IPS-NIHi7 (cell line): Measurements from ENCODE around the gene DCX.

Experiments used
- DNase-seq: peaks from one replicate; pipeline ENCODE4 v3.0.0; 2012; ENCODE audit warnings: mixed read lengths; ENCODE audit errors: extremely low spot score

Gene DCX

DNA sequence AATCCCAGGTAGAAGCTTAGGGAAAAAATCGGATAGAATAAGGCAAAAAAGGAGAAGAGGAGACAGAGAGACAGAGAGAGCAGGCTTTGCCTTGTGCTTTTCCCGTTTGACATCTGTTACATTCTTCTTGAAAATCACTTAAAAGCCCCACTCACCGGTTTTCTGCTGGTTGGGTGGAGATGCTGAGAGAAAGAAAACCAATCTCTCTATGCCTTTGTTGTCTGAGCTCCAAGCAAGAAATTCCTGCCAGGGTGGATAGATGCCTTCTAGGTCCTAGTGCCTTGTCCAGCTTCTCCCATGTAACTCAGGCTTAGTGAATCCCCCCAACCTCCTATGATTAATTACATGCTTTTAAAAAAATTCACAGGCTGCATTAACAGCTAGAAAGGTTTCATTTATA is at the start of gene DCX:
TSS of gene DCX (minus strand) at position 210 of the 400 bp plus-strand sequence. CDS start 1,794 bp downstream, outside the sequence.
- DNase-seq: peak; percentile 54

- DNase-seq: no peak
Measured at GRCh38 chrX:111460607-111461006, 48.6 kb upstream of the DCX start.

GRCh38 chrX:111447298-111447697 is 35.3 kb upstream of the DCX start:
- DNase-seq: peak; percentile 50

- peak; percentile 42 for DNase-seq
Measured at GRCh38 chrX:111445485-111445884, 33.5 kb upstream of the DCX start.

GRCh38 chrX:111444881-111445280 is 32.9 kb upstream of the DCX start:
- no peak for DNase-seq

- DNase-seq: no peak
Measured at GRCh38 chrX:111443946-111444345, 32.0 kb upstream of the DCX start.

DNA sequence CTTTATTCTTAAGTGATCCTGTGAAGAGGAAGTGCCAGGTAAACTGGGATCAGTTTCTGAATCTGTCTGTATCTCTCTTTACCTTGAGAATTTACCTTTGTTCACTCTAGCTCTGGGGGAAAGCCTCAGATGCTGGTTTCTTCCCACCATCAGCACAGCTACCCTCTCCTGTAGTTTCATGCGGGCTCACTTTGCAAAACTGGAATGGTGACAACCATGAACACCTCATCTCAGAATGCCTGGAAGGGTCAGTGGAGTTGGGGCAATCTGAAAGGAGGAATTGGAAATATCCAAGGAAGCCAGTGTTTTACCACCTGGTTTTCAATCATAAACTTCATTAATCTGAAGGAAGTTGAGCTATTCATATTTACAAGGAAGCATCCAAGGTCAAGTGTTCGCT is 30.8 kb upstream of the DCX start:
- no peak for DNase-seq

- no peak for DNase-seq
Measured at GRCh38 chrX:111435469-111435868, 23.5 kb upstream of the DCX start.

- DNase-seq: no peak
Measured at GRCh38 chrX:111431001-111431400, 19.0 kb upstream of the DCX start.

DNA sequence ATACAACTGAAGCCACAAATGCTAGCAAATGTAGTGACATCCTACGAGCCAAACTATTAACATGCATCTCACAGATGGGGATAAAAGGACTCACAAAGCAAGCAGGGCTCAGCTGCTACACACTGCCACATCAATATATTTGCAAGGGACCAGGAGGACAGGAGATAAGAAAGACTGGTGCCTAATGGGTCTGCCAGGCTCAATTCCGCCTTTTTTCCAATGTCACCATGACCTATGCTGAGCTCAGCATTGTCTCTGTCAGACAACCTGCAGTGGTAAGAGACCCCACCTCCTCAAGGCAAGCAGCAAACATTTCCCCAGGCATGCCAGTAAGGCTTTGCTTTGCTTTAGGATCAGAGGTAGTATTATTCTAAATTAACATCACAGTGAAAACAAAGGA is 435 bp downstream of the DCX start:
- peak; percentile 54 for DNase-seq

DNA sequence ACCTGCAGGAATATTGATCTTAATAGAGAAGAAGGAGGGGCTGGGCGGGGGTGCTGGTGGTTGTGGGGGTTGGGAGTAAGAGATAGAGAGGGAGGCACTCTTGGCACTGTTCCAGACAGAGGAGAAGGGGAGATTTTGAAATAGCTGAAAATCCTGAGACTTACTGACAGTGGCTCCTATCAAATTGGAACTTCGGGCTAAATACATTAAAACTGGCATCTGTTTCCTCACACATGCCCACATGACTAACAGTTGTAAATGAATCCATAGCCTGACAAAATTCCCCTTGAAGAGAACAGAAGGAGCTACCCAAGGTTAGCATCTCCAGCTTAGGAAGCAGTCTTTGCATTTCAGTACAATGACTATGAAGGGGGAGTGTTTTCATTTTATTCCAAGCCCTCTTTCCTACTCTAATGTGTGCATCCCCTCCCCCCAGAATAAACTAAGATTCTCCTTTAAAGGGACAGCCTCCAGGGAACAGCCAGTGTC is 1.4 kb downstream of the DCX start:
- no peak for DNase-seq

GRCh38 chrX:111409326-111409725 is 2.7 kb downstream of the DCX start:
- DNase-seq: no peak

GRCh38 chrX:111407948-111408347 is 4.0 kb downstream of the DCX start:
- DNase-seq: no peak

- DNase-seq: no peak
Measured at GRCh38 chrX:111402344-111402743, 9.6 kb downstream of the DCX start.

DNA sequence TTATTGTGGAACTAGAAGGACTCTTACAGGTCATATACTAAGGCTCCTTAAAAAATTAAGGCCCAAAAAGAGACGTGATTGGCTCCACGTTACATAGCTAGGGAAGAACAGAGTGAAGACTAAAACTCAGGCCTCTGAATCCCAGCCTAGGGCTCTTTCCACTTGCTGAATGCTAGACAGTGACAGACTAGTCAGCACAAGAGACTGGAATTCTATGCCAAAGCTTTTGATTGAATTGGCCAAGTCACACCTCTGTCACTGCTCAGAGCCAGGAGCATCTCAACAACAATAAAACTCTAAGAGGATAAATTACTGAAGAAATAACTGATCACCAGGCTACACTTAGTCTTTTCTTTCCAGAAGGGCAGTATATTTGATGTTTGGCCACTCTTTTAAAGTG is 16.8 kb downstream of the DCX start:
- no peak for DNase-seq

- DNase-seq: no peak
Measured at GRCh38 chrX:111394569-111394968, 17.4 kb downstream of the DCX start.

- no peak for DNase-seq
Measured at GRCh38 chrX:111387470-111388070, 24.4 kb downstream of the DCX start.

- DNase-seq: peak; percentile 21
Measured at GRCh38 chrX:111386615-111387233, 25.3 kb downstream of the DCX start.

- no peak for DNase-seq
Measured at GRCh38 chrX:111386077-111386476, 25.9 kb downstream of the DCX start.

GRCh38 chrX:111382277-111382676 is 29.7 kb downstream of the DCX start:
- no peak for DNase-seq

- DNase-seq: peak; percentile 33
Measured at GRCh38 chrX:111376897-111377578, 35.0 kb downstream of the DCX start.

DNA sequence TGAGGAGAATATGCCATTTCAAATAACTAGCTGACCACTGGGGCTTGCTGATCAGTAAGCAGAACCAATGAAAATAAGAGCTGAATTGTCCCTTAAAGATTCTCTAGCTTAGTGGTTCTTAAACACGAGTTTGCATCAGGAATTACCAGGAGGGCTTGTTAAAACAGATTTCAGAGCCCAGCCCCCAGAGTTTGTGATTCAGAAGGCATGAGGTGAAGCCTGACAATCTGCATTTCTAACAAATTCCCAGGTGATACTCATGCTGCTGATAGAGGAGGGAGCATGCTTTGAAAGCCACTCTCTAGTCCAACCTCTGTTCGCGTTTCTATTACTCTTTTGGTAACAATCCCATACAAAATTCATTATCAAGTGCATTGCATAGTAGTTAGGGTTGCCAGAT is 35.5 kb downstream of the DCX start:
- no peak for DNase-seq

DNA sequence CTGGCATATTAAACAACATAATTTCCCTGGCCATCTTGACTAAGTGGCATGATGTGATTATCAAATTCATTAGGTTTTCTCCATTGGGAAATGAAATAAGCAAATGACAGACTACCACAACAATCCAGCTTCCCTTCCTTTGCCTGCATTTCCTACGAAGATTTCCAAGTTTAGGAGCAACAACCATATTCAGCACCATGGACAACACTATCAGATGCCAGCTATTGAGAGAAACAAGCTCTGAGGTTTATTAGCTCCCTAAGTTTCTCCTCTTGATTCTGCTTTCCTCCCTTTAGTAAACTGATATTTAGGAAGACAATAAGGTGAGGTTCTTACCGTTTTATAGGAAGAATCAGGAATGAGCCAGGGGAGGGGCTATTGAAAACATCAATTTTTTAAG is 36.2 kb downstream of the DCX start:
- DNase-seq: peak; percentile 61
